GM12878 (cell line): Measurements from ENCODE around the gene HBB. TPM values are rescaled to one million over a fixed set of nuclear protein-coding genes. Genes with fewer than 3 reads are reported as not detected.

Experiments
- ATAC-seq: fragments of 200-7000 bp; cut with Tn5 transposase; 3 replicates; pipeline ENCODE4 v1.9.1; 2020; ENCODE audit warnings: mild to moderate bottlenecking, moderate library complexity
- BruUV-seq: library from RNA; stranded (reverse); fragments of 400-500 nt; replicated peaks from 2 replicates; lab custom pipeline; 2021; lab: Mats Ljungman, UMichigan
- CTCF ChIA-PET: fragments of 300-600 bp; sonication (Branson Sonifier 250); formaldehyde crosslinking; extraction: SDS; loops from one replicate; lab custom pipeline; 2021; ENCODE audit warnings: inconsistent platforms; lab: Yijun Ruan, JAX
- POLR2A ChIA-PET: fragments of 350-600 bp; formaldehyde crosslinking; extraction: SDS; loops from one replicate; lab custom pipeline; 2021; ENCODE audit warnings: inconsistent platforms; lab: Charles Lee
- RAD21 ChIA-PET: fragments of 300-600 bp; sonication (Branson Sonifier 250); formaldehyde crosslinking; loops from one replicate; lab custom pipeline; 2023; ENCODE audit warnings: antibody characterized with exemption; ENCODE audit not compliant: unreplicated experiment; lab: Charles Lee
- SMC1A ChIA-PET: fragments of 300-600 bp; sonication (Branson Sonifier 250); formaldehyde crosslinking; loops from one replicate; lab custom pipeline; 2023; ENCODE audit not compliant: unreplicated experiment, uncharacterized antibody; lab: Charles Lee
- DNase-seq: peaks from one replicate; pipeline ENCODE4 v3.0.0-alpha.2; 2011; ENCODE audit warnings: low read depth, low spot score
- FAIRE-seq: peaks from 3 replicates; lab custom pipeline; 2011; peaks lifted over from hg19 to GRCh38; lab: Jason Lieb, UNC
- H2AFZ ChIP-seq: 2 replicates; pipeline ENCODE4 v1.6.0; 2011; ENCODE audit warnings: low read depth, low read length, control low read depth; ENCODE audit not compliant: control insufficient read depth
- H3K27ac ChIP-seq: 2 replicates; pipeline ENCODE4 v1.5.1; 2011; ENCODE audit warnings: control low read depth; ENCODE audit not compliant: control insufficient read depth, insufficient read depth
- H3K27me3 ChIP-seq, 2 experiments: replicated peaks in 1 of 2; 2 replicates each; pipeline versions ENCODE4 v1.6.0 to v1.6.1; 2011; ENCODE audit warnings: low read length in 1 of 2; ENCODE audit not compliant: control insufficient read depth in 2 of 2, insufficient read depth in 2 of 2
- H3K36me3 ChIP-seq, 2 experiments: 2 replicates each; pipeline ENCODE4 v1.5.1; 2011; ENCODE audit warnings: low read length in 1 of 2; ENCODE audit not compliant: control insufficient read depth in 2 of 2, insufficient read depth in 2 of 2
- H3K4me1 ChIP-seq: 2 replicates; pipeline ENCODE4 v1.6.1; 2011; ENCODE audit warnings: mild to moderate bottlenecking, low read length, moderate library complexity, mixed read lengths; ENCODE audit not compliant: control insufficient read depth, insufficient read depth
- H3K4me2 ChIP-seq: 2 replicates; pipeline ENCODE4 v1.6.0; 2011; ENCODE audit warnings: control low read depth; ENCODE audit not compliant: control insufficient read depth, insufficient read depth
- H3K4me3 ChIP-seq: fragments of 200-600 bp; sonication (generic); 2 replicates; pipeline ENCODE4 v1.5.1; 2016
- H3K79me2 ChIP-seq: 2 replicates; pipeline ENCODE4 v1.6.0; 2011; ENCODE audit warnings: low read length; ENCODE audit not compliant: control insufficient read depth, insufficient read depth
- H3K9ac ChIP-seq: 2 replicates; pipeline ENCODE4 v1.8.0; 2011; ENCODE audit warnings: low read length, control low read depth, mixed read lengths; ENCODE audit not compliant: control insufficient read depth, insufficient read depth
- H3K9me3 ChIP-seq: replicated peaks from 3 replicates; pipeline ENCODE4 v1.5.1; 2011; ENCODE audit warnings: mild to moderate bottlenecking, low read length; ENCODE audit not compliant: control insufficient read depth, insufficient read depth
- H4K20me1 ChIP-seq: 2 replicates; pipeline ENCODE4 v1.6.0; 2011; ENCODE audit not compliant: control insufficient read depth, insufficient read depth
- BRCA1 ChIP-seq: IDR thresholded peaks from 2 replicates; pipeline ENCODE4 v1.6.1; 2011; ENCODE audit warnings: low read depth, low read length, improper control_type of control experiment
- CEBPB ChIP-seq, 2 experiments: fragments of 150-350 bp in 1 of 2; IDR thresholded peaks; 2 replicates each; pipeline ENCODE4 v1.6.1; 2012 to 2014; ENCODE audit warnings: low read depth in 2 of 2, low read length in 2 of 2, borderline replicate concordance in 1 of 2, inconsistent platforms in 1 of 2
- FOS ChIP-seq: IDR thresholded peaks from 3 replicates; pipeline ENCODE4 v1.6.1; 2011; ENCODE audit warnings: borderline replicate concordance; ENCODE audit not compliant: insufficient read length; ENCODE audit errors: extremely low read depth
- JUND ChIP-seq: IDR thresholded peaks from 2 replicates; pipeline ENCODE4 v1.6.1; 2012; ENCODE audit warnings: low read depth, mild to moderate bottlenecking, low read length, improper control_type of control experiment, moderate library complexity
- POLR2A ChIP-seq: IDR thresholded peaks from 2 replicates; pipeline ENCODE4 v1.6.1; 2011; ENCODE audit warnings: low read depth, mild to moderate bottlenecking, low read length
- RAD51 ChIP-seq: fragments of 450-650 bp; IDR thresholded peaks from 2 replicates; pipeline ENCODE4 v1.6.1; 2016; ENCODE audit warnings: moderate library complexity, mild to moderate bottlenecking, inconsistent platforms
- RBBP5 ChIP-seq: fragments of 200-600 bp; sonication (generic); conservative IDR thresholded peaks from 2 replicates; pipeline ENCODE4 v1.6.1; 2016
- whole genome bisulfite sequencing: methylation state at CpG from one replicate; pipeline ENCODE4 v1.1.6; 2016; ENCODE audit warnings: low lambda C conversion rate; ENCODE audit not compliant: insufficient replicate concordance, insufficient coverage; ENCODE audit errors: missing lambda C conversion rate; 5-methylcytosine and 5-hydroxymethylcytosine counted together
- in situ Hi-C: fragments of 300-500 bp; cut with MboI; formaldehyde crosslinking; loops from 9 replicates; pipeline ENCODE4 v1.14.3; 2018; ENCODE audit warnings: mixed read lengths
- intact Hi-C: fragments of 100-400 bp; cut with micrococcal nuclease; formaldehyde crosslinking; loops from one replicate; pipeline ENCODE4 v1.14.2; 2022; ENCODE audit not compliant: unreplicated experiment
- polyA plus RNA-seq, 11 experiments: library from polyadenylated mRNA; depleted of rRNA in 4 of 11; unstranded in 6 of 11; stranded (reverse) in 5 of 11; fragments of >200 nt; fragmentation: Nextera tagmentation in 4 of 11; fragmentation: Illumina TruSeq in 1 of 11; extraction: Ambion mirVana in 4 of 11; extraction: Trizol in 1 of 11; gene quantifications; 1 replicate in 1 of 11; 2 replicates in 10 of 11; pipeline versions ENCODE4 v1.2.1 to v1.2.3, GENCODE V29; 2011 to 2016; ENCODE audit warnings: inconsistent platforms in 2 of 11, missing spikeins in 2 of 11, low read depth in 1 of 11
- total RNA-seq, 4 experiments: library from RNA; depleted of rRNA in 3 of 4; stranded (reverse); fragments of >200 nt in 3 of 4; fragmentation: Illumina TruSeq in 1 of 4; extraction: Trizol in 1 of 4; gene quantifications; 2 replicates each; pipeline versions ENCODE4 v1.2.1 to v1.2.3, GENCODE V29; 2013 to 2021
- TF ChIP-seq, protein P1 (sequence below): fragments of 450-650 bp; IDR thresholded peaks from 2 replicates; pipeline ENCODE4 v1.6.1; 2017; ENCODE audit warnings: low read depth, mild to moderate bottlenecking, moderate library complexity
- TF ChIP-seq, protein P2 (sequence below): fragments of 450-650 bp; formaldehyde crosslinking; IDR thresholded peaks from 2 replicates; pipeline ENCODE4 v1.4.0; 2022; ENCODE audit warnings: mild to moderate bottlenecking, moderate library complexity

HBB gene
- total and polyA plus RNA-seq, 10 of the 15 experiments (the other 5 are each of a cell fraction or from before 2014, with no cell fraction given) = 0.36 TPM; not detected in 9

DNA sequence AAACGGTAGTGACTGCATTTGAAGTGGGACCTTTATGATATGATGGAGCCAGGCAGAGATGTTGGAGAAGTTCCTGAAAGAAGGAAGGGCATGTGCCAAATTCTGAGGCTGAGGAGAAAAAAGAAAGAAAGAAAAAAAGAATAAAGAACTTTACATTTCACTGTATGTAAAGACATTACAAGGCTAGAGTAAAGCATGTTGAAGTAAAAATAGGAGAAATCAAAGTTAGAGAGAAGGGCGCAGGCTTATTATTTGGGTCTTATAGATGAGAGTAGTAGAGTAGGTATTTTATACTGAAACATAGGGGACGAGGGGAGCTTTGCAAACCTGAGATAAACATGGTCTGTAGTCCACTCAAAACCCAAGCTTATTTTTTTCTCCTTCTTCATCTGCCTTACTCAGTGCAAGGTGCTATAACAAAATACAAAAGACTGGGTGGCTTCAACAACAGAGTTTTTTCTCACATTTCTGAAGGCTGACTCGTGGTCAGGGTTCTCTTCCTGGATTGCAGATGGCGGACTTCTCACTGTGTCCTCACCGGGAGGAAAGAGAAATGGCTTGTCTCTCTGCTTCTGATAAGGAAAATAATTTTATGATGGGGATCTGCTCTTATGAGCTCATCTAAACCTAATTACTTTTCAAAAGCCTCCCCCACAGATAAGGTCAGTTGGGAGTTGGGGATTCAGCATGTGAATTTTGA lies 20.1 kb upstream of the HBB start:
- POLR2A ChIA-PET = no interaction called here
- RAD21 ChIA-PET = no interaction called here
- Histone ChIP-seq H3K27ac (no peak overlapping the region), H3K4me3 (no peak overlapping the region), H2AFZ (no peak overlapping the region), H3K79me2 (no peaks in the 10 kb centered on the region), H4K20me1 (no peaks in the 10 kb centered on the region), H3K4me1 (no peaks in the 10 kb centered on the region), H3K9ac (no peak overlapping the region), H3K4me2 (no peak overlapping the region), H3K27me3 (peaks cover 0 to 2% of the 10 kb centered on the region in 2 experiments; a peak in 2 of 4 replicates), H3K36me3 (no peaks in the 10 kb centered on the region), H3K9me3 (no peaks in the 10 kb centered on the region)
- DNase-seq (no peak), ATAC-seq (no peak), FAIRE-seq (no peak)
- TF ChIP-seq JUND (no peak), POLR2A (no peak), BRCA1 (no peak), CEBPB (IDR thresholded peaks at IDR 0.05; ENCODE audit: borderline replicate concordance in 1 of 2, low read depth in 2 of 2, low read length in 2 of 2) (no peak), FOS (no peak), RBBP5 (no peak), RAD51 (no peak)
- TF ChIP-seq, protein P1, sequence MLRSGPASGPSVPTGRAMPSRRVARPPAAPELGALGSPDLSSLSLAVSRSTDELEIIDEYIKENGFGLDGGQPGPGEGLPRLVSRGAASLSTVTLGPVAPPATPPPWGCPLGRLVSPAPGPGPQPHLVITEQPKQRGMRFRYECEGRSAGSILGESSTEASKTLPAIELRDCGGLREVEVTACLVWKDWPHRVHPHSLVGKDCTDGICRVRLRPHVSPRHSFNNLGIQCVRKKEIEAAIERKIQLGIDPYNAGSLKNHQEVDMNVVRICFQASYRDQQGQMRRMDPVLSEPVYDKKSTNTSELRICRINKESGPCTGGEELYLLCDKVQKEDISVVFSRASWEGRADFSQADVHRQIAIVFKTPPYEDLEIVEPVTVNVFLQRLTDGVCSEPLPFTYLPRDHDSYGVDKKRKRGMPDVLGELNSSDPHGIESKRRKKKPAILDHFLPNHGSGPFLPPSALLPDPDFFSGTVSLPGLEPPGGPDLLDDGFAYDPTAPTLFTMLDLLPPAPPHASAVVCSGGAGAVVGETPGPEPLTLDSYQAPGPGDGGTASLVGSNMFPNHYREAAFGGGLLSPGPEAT = no peak
- TF ChIP-seq, protein P2, sequence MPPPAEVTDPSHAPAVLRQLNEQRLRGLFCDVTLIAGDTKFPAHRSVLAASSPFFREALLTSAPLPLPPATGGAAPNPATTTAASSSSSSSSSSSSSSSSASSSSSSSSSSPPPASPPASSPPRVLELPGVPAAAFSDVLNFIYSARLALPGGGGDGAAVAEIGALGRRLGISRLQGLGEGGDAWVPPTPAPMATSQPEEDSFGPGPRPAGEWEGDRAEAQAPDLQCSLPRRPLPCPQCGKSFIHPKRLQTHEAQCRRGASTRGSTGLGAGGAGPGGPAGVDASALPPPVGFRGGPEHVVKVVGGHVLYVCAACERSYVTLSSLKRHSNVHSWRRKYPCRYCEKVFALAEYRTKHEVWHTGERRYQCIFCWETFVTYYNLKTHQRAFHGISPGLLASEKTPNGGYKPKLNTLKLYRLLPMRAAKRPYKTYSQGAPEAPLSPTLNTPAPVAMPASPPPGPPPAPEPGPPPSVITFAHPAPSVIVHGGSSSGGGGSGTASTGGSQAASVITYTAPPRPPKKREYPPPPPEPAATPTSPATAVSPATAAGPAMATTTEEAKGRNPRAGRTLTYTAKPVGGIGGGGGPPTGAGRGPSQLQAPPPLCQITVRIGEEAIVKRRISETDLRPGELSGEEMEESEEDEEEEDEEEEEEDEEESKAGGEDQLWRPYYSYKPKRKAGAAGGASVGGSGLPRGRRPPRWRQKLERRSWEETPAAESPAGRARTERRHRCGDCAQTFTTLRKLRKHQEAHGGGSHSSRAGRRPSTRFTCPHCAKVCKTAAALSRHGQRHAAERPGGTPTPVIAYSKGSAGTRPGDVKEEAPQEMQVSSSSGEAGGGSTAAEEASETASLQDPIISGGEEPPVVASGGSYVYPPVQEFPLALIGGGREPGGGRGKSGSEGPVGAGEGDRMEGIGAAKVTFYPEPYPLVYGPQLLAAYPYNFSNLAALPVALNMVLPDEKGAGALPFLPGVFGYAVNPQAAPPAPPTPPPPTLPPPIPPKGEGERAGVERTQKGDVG (CRISPR knock-in tag) = no peak
- in situ Hi-C loops = no loop called here
- WGBS = 7% methylated on average over 6 of the region's 6 CpGs
- CTCF ChIA-PET = no interaction called here
- no TSS peak for BruUV-seq
- intact Hi-C loops = no loop called here
- SMC1A ChIA-PET = interaction anchor here (0.9 kb wide), 1 partner anchor 10 kb away, joined by 3 read pairs; no protein-coding TSS in a partner anchor
